Loucy (cell line): Measurements from ENCODE around the gene TENM4.

ENCODE experiments used
- H2AFZ ChIP-seq: fragments of 200-600 bp; sonication (generic); 2 replicates; pipeline ENCODE4 v1.6.0; 2016; ENCODE audit warnings: antibody characterized with exemption, mild to moderate bottlenecking, low read length, moderate library complexity
- H3F3A ChIP-seq: fragments of 200-600 bp; 2 replicates; pipeline ENCODE4 v1.6.0; 2016; ENCODE audit warnings: antibody characterized with exemption, low read depth, mild to moderate bottlenecking
- H3K27me3 ChIP-seq: fragments of 200-600 bp; sonication (generic); 2 replicates; pipeline ENCODE4 v1.6.1; 2014; ENCODE audit warnings: low read length, mild to moderate bottlenecking; ENCODE audit not compliant: insufficient read depth, poor library complexity, severe bottlenecking
- H3K36me3 ChIP-seq: fragments of 200-600 bp; sonication (generic); 2 replicates; pipeline ENCODE4 v1.6.1; 2016; ENCODE audit warnings: low read length; ENCODE audit not compliant: insufficient read depth
- H3K4me1 ChIP-seq: fragments of 200-600 bp; sonication (generic); 2 replicates; pipeline ENCODE4 v1.5.1; 2014; ENCODE audit warnings: low read length, mild to moderate bottlenecking; ENCODE audit not compliant: insufficient read depth, poor library complexity, severe bottlenecking
- H3K4me2 ChIP-seq: fragments of 200-600 bp; sonication (generic); 2 replicates; pipeline ENCODE4 v1.6.0; 2014; ENCODE audit warnings: antibody characterized with exemption, low read length, low read depth, mild to moderate bottlenecking; ENCODE audit not compliant: poor library complexity, severe bottlenecking
- H3K4me3 ChIP-seq: fragments of 200-600 bp; sonication (generic); 2 replicates; pipeline ENCODE4 v1.5.1; 2014; ENCODE audit warnings: low read length, mild to moderate bottlenecking, mixed read lengths; ENCODE audit not compliant: poor library complexity, severe bottlenecking
- H3K79me2 ChIP-seq: fragments of 200-600 bp; sonication (generic); 2 replicates; pipeline ENCODE4 v1.6.1; 2014; ENCODE audit warnings: low read length; ENCODE audit not compliant: insufficient read depth
- H3K9ac ChIP-seq: fragments of 200-600 bp; sonication (generic); 2 replicates; pipeline ENCODE4 v1.6.0; 2014; ENCODE audit warnings: mild to moderate bottlenecking, low read depth, low read length, moderate library complexity; ENCODE audit not compliant: poor library complexity, severe bottlenecking
- H3K9me2 ChIP-seq: fragments of 200-600 bp; sonication (generic); replicated peaks from 2 replicates; pipeline ENCODE4 v1.6.1; 2016; ENCODE audit warnings: low read depth, low read length, mixed read lengths
- H3K9me3 ChIP-seq: fragments of 200-600 bp; sonication (generic); 2 replicates; pipeline ENCODE4 v1.6.1; 2014; ENCODE audit warnings: mild to moderate bottlenecking, antibody characterized with exemption, low read length, low read depth; ENCODE audit not compliant: insufficient read depth
- H4K20me1 ChIP-seq: fragments of 200-600 bp; sonication (generic); 2 replicates; pipeline ENCODE4 v1.6.0; 2014; ENCODE audit warnings: antibody characterized with exemption, low read length, mild to moderate bottlenecking; ENCODE audit not compliant: insufficient read depth, poor library complexity, severe bottlenecking
- EZH2phosphoT487 ChIP-seq: fragments of 200-600 bp; IDR thresholded peaks from 2 replicates; pipeline ENCODE4 v1.6.1; 2018; ENCODE audit warnings: antibody characterized with exemption, mild to moderate bottlenecking, moderate library complexity, borderline replicate concordance
- TF ChIP-seq, protein P1 (sequence below): fragments of 200-600 bp; sonication (generic); conservative IDR thresholded peaks from 2 replicates; pipeline ENCODE4 v1.5.1; 2014; ENCODE audit warnings: mild to moderate bottlenecking, antibody characterized with exemption, low read length

The TENM4 gene

DNA sequence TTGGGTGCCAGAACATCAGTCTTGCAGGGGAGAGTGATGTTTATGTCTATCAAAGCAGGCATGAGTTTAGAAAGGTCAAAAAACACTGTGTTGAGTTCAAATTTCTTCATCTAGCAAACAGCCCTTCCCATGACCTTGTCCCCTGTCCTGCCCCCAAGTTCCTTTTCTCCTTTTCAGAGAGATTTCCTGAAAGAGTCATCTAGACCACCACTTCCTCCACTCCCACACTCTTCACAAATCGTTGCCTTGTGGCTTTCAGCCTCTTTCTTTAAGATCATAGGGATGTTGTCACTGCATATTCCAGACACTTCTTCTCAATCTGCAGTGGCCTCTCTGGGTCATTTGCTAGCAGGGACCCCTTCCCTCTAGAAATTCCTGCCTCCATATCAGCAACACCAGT, 290.5 kb downstream of the TENM4 start:
- H3K4me2 ChIP-seq: no peak overlapping the region

GRCh38 chr11:79147731-79148130, 293.1 kb downstream of the TENM4 start:
- H3K4me1 ChIP-seq: no peaks in the 10 kb centered on the region
- no peaks in the 10 kb centered on the region for H4K20me1 ChIP-seq
- no peak overlapping the region for H3K4me2 ChIP-seq
- H3K4me3 ChIP-seq: no peak overlapping the region
- no peaks in the 10 kb centered on the region for H3K36me3 ChIP-seq
- no peak overlapping the region for H2AFZ ChIP-seq
- no peaks in the 10 kb centered on the region for H3K9me3 ChIP-seq
- no peaks in the 10 kb centered on the region for H3F3A ChIP-seq
- TF ChIP-seq EZH2phosphoT487: no peak
- TF ChIP-seq, protein P1, sequence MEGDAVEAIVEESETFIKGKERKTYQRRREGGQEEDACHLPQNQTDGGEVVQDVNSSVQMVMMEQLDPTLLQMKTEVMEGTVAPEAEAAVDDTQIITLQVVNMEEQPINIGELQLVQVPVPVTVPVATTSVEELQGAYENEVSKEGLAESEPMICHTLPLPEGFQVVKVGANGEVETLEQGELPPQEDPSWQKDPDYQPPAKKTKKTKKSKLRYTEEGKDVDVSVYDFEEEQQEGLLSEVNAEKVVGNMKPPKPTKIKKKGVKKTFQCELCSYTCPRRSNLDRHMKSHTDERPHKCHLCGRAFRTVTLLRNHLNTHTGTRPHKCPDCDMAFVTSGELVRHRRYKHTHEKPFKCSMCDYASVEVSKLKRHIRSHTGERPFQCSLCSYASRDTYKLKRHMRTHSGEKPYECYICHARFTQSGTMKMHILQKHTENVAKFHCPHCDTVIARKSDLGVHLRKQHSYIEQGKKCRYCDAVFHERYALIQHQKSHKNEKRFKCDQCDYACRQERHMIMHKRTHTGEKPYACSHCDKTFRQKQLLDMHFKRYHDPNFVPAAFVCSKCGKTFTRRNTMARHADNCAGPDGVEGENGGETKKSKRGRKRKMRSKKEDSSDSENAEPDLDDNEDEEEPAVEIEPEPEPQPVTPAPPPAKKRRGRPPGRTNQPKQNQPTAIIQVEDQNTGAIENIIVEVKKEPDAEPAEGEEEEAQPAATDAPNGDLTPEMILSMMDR: no peak
- no peak overlapping the region for H3K9ac ChIP-seq
- no peaks in the 10 kb centered on the region for H3K27me3 ChIP-seq
- no peaks in the 10 kb centered on the region for H3K9me2 ChIP-seq
- H3K79me2 ChIP-seq: no peaks in the 10 kb centered on the region

More for the DNA sequence above, 290.5 kb downstream of the TENM4 start:
- Histone ChIP-seq H3K36me3 (no peaks in the 10 kb centered on the region), H3K4me1 (no peaks in the 10 kb centered on the region), H3K4me3 (no peak overlapping the region), H3K9me3 (no peaks in the 10 kb centered on the region), H2AFZ (no peak overlapping the region), H3K9ac (no peak overlapping the region), H3K27me3 (no peaks in the 10 kb centered on the region), H4K20me1 (no peaks in the 10 kb centered on the region), H3K9me2 (no peaks in the 10 kb centered on the region), H3F3A (no peaks in the 10 kb centered on the region), H3K79me2 (no peaks in the 10 kb centered on the region)
- no peak for TF ChIP-seq EZH2phosphoT487
- TF ChIP-seq, protein P1: no peak

DNA sequence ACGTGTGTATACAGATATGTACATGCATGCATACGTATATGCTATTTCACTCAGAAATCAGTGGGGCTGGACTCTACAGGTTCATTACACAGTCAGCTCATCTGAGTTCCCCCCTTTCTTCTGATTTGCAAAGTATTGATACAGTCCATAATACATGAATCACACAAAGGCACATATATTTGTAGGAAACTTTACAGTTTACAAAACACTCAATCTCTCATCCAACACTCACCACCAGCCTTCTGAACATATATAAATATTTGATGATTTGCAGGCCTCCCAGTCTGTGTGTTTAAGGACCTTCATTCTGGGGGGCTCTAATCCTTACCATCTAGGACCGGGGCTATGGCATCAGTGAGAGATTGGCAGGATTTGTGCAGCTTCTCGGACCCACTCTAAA, 293.8 kb downstream of the TENM4 start:
- Histone ChIP-seq H3K9me3 (no peaks in the 10 kb centered on the region), H3K9ac (no peak overlapping the region), H2AFZ (no peak overlapping the region), H3K4me3 (no peak overlapping the region), H3K4me1 (no peaks in the 10 kb centered on the region), H3F3A (no peaks in the 10 kb centered on the region), H3K9me2 (no peaks in the 10 kb centered on the region), H4K20me1 (no peaks in the 10 kb centered on the region), H3K79me2 (no peaks in the 10 kb centered on the region), H3K27me3 (no peaks in the 10 kb centered on the region), H3K36me3 (no peaks in the 10 kb centered on the region), H3K4me2 (no peak overlapping the region)
- no peak for TF ChIP-seq EZH2phosphoT487
- TF ChIP-seq, protein P1: no peak
